Measurements from ENCODE around the gene USP37. TPM values are rescaled to one million over a fixed set of nuclear protein-coding genes. Genes with fewer than 3 reads are reported as not detected.

Gene USP37
- total RNA-seq, 1 experiment from 2014 or later, result 15.9 TPM

DNA sequence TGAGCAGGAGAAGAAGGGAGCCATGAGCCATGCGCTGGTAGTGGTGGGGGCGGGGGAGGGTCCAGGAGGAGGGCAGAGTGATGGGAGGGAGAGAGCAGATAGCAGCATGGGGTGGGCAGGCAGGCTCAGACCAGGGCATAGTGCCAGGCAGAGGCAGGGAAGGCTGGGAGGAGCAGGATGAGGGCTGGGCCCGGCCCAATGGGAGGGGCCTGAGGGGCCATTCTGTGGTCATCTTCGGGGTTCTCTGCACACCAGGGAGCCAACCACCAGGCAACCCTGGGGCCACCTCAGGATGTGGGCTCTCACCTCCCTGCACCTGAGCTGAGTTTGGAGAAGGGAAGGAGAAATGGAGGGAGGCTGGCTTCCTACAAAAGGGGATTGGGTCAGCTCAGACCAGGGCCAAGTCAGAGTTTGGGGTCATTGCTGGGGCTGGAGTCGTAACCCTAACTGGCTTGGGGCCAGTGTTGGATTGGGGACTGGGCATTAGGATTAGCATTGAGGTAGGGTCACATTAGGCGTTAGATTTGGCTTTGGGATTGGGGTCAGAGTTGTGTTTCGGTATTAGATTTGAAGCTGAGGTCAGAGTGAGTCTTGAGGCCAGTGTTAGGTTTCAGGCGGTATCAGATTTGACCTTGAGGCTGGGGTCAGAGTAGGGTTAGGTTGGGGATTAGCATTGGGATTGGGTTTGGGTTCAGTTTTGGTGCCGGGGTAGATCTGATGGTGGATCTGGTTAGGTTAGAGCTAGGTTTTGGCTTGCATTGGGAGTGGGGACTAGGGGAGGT lies 138.0 kb downstream of the USP37 start:
- DNase-seq (ENCODE audit: low read depth), result no peak

DNA sequence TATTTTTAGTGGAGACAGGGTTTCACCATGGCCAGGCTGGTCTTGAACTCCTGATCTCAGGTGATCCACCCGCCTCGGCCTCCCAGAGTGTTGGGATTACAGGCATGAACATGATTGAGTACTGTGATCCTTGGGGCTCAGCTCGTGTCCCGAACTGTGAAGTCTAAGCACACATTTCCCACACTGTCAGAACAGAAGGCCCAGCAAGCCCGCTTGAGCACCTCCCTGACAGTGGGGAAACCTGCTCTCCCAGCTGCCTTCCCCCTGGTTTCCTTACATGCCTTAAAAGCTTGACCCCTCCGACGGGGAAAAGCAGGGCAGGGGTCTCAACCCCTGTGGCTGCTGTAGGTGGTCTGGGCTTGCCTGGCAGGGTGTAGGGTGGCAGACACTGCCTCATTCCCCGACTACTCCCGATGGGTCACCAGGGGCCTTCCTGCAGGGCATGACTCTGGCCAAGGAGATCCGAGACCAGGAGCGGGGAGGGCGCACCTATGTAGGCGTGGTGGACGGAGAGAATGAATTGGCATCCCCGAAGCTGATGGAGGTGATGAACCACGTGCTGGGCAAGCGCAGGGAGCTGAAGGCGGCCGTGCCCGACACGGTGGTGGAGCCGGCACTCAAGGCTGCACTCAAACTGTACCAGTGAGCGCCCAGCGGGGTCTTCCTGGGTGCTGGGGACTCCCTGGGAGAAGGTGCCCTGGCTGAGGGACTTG lies 139.1 kb downstream of the USP37 start:
- no peak for DNase-seq (ENCODE audit: low read depth)

DNA sequence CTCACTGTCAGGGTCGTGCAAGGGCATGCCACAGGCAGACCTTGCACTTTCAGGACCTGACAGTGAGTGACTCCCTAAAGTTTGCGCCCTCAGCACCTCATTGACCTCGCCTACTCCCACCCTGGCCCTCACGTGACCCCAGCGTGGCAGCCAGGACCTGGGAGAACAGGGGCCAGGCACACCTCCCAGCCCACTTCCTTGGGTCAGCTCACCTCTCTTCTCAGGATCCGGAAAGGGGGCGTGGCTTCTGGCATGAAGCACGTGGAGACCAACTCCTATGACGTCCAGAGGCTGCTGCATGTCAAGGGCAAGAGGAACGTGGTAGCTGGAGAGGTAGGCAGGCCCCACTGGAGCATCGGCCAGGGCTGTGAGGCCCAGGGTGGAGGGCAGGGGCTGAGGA lies 140.4 kb downstream of the USP37 start:
- DNase-seq (ENCODE audit: low read depth), result no peak

DNA sequence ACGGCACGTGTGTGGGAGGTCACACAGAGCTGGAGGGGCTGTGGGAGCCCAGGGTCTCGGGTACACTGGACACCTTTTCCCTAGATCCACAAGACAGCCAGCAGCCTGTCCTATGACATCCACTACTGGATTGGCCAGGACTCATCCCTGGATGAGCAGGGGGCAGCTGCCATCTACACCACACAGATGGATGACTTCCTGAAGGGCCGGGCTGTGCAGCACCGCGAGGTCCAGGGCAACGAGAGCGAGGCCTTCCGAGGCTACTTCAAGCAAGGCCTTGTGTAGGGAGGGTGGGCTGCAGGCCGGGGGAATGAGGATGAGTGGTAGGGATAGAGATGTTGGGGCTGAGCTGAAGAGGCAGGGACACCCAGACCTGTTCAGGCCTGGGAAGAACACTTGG lies 142.6 kb downstream of the USP37 start:
- no peak for DNase-seq (ENCODE audit: low read depth)

DNA sequence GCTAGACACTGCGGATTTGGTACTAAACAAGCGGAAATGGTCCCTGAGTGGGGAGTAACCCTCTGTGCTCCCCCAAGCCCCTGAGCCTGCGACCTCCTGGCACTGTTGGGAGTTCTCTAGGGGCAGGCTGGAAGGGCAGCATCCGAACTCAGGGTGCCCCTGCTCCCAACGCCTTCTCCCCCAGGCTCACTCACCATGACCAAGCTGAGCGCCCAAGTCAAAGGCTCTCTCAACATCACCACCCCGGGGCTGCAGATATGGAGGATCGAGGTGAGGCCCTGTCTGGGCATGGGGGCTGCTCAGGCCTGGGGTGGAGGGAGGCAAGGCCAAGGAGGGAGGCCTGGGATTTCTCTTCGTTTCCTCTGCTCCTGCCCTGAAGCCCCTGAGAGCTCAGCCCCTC lies 144.6 kb downstream of the USP37 start:
- no peak for DNase-seq (ENCODE audit: low read depth)

DNA sequence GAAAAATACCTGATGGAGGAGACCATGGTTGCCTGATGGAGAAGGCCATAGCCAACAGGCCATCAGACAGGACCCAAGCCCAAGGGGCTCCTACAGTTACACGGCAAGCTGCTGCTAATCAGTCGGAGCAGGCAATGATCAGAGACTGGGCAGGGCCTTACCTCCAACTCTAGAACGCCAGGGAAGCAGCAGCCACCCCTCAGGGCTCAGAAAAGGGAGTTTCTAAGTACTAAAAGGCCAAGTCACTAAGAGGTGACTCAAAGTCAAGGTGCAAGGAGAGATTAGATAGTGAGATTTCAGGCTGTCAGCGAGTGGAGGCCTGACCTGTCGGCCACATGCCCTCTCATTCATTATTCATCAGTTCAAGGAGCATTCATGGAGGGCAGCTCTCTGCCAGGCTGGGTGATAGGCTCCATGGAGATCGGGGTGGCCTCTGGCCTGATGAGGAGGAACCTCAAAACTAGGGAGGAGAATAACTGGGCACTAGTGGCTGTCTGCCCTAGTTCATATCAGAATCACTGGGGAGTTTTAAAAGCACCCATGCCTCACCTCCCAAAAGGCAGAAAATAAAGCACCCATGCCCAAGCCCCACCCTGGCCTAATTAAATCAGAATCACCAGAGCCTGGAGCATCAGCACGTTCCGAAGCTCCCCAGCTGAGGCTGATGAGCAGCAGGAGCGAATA lies 145.6 kb downstream of the USP37 start:
- no peak for DNase-seq (ENCODE audit: low read depth)

DNA sequence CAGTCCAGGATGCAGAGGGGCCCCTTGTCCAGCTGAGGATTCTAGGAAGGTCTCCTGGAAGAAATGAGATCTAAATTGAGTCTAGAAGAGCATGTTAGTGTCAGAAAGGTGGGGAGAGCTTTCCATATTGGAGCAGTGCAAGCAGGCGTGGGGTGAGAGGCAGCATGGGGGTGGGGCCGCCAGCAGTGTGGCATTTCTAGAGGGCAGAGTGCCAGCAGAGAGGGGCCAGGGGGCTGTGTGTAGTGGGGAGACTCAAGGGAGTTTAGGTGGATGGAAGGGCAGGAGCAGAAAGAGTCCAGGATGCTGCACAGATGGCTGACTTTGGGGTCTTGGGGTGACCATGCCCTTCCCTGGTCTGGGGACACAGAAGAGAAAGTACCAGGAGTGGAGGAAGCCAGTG lies 147.1 kb downstream of the USP37 start:
- DNase-seq (ENCODE audit: low read depth), result no peak

DNA sequence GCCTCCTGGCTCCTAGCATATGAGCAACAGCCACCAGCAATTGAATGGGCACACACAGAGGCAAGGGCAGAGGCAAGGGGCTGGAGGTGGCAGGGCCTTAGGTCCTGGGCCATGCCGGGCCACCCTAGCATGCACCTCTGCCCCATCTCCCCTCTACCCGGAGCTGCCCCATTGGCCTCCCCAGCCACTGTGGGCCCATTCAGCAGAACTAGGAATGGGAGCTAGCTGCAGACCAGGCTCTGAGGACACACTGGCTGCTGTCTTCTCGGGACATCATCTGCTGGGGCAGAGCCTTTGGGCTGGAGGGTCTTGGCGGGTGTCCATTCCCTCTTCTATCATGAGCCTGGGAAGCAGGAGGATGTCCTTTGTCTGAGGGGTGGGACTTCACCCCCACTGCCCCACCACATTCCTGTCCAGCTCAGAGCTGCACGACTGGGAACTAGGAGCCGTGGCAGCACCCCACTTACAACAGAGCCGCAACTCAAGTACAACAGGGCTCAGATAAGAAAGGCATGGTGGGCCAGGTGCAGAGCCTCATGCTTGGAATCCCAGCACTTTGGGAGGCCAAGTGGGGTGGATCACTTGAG lies 148.4 kb downstream of the USP37 start:
- no peak for DNase-seq (ENCODE audit: low read depth)

DNA sequence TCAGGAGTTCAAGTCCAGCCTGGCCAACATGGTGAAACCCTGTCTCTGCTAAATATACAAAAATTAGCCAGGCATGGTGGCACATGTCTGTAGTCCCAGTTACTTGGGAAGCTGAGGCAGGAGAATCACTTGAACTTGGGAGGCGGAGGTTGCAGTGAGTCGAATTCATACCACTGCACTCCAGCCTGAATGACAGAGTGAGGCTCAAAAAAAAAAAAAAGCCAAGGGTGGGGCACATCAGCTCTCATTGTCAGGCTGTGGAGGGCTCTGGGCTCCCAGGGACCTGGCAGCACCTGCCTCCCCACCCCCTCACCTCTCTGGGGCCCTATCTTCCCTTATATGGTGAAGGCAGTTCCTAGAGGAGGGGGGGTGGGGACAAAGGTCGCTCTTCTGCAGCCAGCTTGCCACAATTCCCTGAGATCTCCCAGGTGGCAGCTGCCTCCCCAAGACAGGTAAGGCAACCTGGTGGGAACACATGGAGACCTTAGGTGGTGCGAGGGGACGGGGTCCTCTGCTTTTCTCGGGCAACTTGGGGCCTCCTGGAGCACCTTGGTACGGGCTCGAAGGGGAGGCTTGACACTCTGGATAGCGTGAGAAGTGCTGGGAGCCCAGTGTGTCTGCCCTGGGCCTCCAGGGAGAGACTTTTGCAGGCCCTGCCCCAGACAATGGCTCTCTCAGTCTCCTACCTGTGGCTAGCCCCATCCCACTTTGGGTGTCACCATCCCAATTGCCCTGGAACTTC lies 149.3 kb downstream of the USP37 start, which contains the start of gene VIL1:
Gene VIL1 (plus strand): TSS at position 407 of the 742 bp plus-strand sequence. CDS start 4,656 bp downstream, outside the sequence.
- no peak for DNase-seq (ENCODE audit: low read depth)

DNA sequence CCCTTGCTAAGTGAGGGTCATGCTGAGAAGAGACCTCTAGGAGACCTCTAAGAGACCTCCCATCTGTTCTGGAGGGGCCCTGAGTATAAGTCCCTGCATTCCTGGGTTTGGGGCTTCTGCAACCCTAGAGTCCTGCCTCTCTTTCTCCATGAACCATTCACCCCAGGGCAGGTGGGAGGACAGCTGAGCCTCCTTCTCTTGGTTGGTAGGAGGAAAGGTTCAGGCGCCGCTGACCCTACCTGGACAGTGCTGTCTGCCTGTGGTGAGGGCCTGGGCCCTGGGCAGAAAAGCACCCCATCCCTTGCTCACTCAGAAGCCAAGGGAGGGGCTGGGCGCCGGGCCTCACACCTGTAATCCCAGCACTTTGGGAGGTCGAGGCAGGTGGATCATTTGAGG lies 149.8 kb downstream of the USP37 start:
- DNase-seq (ENCODE audit: low read depth), result no peak

DNA sequence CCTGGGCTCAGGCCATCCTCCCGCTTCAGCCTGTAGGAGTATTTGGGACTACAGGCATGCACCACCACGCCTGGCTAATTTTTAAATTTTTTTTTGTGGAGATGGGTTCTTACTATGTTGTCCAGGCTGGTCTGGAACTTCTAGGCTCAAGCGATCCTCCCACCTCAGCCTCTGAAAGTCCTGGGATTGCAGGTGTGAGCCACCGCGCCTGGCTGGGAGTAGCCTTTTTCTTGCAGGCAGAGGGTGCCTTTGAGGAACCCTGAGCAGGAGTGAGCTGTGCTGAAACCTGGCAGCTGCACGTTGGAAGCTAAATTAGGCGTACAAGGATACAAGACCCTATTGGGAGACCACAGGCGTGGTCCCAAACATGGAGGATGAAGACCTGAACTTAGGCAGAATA lies 160.4 kb downstream of the USP37 start:
- DNase-seq (ENCODE audit: low read depth), result no peak

DNA sequence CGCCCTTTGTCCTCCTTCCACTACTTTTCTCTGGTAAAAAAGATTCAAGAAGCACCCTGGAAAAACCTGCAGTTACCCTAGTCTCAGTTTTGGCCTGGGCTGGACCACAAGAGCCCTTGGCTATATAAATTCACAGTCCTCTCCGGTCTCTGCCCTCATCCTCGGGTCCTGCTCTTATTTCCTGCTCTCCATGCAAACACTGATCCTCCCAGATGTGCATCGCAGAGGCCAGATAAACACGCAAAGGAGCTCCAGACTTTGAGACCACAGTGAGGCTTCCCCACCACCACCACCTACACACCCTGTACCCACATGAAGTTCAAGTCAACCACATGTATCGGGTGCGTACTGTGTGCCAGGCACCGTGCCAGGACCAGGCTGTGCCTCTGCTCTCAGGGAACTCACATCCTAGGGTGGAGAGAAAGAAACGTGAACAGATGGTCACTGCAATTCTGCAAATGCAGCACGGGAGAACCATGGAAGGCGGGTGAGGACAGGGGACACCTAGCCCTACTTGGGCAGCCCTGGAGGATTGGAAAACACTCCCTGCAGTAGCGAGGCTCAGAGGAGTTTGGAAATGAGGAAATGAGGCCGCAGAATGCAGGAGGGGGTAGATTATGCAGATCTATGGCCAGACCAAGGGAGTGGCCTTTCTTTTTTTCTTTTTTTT lies 161.1 kb downstream of the USP37 start:
- no peak for DNase-seq (ENCODE audit: low read depth)

DNA sequence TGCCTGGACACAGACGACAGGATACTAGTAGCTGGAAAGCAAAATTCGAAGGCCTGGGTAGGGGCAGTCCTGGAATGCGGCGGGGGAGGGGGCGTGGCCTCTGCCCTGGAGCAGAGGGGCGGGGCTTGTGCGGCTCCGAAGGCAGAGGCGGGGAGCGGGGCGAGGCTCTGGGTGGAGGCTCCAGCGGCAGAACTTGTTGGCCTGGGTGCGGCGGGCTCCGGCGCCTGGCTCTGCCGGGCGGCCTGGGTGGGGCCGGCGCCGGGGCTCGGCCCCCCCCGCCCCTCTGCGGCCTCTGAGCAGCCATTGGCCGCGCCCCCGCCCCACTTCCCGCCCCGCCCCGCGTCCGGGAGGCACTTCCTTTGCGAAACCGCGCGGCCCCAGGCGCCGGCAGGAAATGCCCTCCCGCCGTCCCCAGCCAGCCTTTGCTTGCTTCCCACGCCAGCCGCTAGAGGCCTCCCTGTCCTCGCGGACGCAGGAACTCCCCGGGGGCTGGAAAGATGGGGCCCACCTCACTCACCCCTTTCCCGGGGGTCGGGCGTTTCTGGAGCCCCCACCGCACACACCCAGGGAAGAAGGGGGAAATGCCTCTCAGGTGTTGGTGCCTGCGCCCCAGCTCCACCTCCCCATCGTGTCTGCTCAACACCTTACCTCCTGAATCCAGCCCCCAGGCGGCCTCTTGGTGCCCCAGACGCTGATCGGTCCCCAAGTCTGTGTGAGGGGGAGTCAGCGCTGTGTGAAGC lies 161.8 kb downstream of the USP37 start:
- DNase-seq (ENCODE audit: low read depth), result peak; percentile 90

DNA sequence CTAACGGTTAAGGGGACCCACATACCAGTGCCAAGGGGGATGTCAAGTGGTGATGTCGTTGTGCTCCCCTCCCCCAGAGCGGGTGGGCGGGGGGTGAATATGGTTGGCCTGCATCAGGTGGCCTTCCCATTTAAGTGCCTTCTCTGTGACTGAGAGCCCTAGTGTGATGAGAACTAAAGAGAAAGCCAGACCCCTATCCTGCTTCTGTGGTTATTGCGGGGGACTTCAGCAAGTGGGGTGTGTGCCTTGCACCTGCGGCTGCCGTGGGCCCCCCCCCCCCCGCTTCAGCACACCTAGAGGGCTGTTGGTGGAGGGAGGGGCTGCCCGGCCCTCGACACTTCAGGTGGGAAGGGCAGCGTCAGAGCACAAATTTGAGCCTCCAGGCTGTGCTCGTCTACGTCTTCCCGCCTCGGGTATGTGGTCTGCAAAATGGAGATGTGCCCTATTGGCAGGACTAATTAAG lies 162.4 kb downstream of the USP37 start:
- no peak for DNase-seq (ENCODE audit: low read depth)

DNA sequence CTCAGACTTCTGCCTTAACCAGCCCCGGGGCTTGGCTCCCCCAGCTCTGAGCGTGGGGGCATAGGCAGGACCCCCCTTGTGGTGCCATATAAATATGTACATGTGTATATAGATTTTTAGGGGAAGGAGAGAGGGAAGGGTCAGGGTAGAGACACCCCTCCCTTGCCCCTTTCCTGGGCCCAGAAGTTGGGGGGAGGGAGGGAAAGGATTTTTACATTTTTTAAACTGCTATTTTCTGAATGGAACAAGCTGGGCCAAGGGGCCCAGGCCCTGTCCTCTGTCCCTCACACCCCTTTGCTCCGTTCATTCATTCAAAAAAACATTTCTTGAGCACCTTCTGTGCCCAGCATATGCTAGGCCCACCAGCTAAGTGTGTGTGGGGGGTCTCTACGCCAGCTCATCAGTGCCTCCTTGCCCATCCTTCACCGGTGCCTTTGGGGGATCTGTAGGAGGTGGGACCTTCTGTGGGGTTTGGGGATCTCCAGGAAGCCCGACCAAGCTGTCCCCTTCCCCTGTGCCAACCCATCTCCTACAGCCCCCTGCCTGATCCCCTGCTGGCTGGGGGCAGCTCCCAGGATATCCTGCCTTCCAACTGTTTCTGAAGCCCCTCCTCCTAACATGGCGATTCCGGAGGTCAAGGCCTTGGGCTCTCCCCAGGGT lies 162.9 kb downstream of the USP37 start:
- DNase-seq (ENCODE audit: low read depth), result no peak

DNA sequence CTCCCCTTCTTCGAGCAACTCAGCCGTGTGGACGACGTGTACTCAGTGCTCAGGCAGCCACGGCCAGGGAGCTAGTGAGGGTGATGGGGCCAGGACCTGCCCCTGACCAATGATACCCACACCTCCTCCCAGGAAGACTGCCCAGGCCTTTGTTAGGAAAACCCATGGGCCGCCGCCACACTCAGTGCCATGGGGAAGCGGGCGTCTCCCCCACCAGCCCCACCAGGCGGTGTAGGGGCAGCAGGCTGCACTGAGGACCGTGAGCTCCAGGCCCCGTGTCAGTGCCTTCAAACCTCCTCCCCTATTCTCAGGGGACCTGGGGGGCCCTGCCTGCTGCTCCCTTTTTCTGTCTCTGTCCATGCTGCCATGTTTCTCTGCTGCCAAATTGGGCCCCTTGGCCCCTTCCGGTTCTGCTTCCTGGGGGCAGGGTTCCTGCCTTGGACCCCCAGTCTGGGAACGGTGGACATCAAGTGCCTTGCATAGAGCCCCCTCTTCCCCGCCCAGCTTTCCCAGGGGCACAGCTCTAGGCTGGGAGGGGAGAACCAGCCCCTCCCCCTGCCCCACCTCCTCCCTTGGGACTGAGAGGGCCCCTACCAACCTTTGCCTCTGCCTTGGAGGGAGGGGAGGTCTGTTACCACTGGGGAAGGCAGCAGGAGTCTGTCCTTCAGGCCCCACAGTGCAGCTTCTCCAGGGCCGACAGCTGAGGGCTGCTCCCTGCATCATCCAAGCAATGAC lies 163.6 kb downstream of the USP37 start:
- no peak for DNase-seq (ENCODE audit: low read depth)

DNA sequence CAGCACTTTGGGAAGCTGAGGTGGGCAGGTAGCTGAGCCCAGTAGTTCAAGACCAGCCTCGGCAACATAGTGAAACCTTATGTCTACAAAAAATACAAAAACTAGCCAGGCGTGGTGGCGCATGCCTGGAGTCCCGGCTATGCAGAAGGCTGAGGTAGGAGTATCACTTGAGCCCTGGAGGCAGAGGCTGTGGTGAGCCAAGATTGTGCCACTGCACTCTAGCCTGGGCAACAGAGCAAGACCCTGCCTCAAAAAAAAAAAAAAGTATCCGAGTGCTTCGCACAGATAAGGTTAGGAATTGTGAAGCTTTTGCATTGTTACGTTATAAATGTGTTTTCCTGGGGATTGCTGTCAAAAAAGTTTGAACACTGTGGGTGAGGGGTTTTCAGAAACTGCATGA lies 164.3 kb downstream of the USP37 start:
- no peak for DNase-seq (ENCODE audit: low read depth)

DNA sequence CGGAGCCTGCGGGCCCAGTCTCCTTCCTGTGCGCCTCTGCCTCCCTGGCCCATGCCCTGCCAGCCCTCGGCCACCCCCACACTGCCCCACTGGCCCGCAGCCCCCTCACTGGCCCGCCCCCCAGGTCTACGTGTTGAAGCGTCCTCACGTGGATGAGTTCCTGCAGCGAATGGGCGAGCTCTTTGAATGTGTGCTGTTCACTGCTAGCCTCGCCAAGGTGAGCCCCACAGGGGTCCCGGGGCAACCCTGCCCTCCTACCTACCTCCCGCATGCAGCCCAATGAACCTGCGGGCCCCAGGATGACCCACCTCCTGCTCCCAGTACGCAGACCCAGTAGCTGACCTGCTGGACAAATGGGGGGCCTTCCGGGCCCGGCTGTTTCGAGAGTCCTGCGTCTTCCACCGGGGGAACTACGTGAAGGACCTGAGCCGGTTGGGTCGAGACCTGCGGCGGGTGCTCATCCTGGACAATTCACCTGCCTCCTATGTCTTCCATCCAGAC lies 165.2 kb downstream of the USP37 start:
- DNase-seq (ENCODE audit: low read depth), result no peak

DNA sequence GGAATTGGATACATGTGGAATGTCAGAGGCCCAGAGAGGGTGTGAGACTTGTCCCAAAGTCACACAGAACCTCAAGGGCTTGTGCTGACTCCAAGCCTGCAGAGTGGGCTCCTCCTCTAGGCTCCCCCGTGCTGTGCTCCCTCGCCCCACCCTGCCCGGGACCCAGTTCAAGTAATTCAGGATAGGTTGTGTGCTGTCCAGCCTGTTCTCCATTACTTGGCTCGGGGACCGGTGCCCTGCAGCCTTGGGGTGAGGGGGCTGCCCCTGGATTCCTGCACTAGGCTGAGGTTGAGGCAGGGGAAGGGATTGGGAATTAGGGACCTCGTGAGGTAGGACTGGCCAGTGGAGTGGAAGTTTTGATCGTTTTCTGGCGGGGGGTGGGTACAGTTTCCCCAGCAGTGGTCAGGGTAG lies 165.7 kb downstream of the USP37 start:
- DNase-seq (ENCODE audit: low read depth), result no peak
